Medulla oblongata (tissue), 1 donor: Measurements from ENCODE around the gene SSMEM1.
"Not testable (repeated sequence)": the region's sequence is repeated elsewhere in the genome, so short reads cannot be mapped to it uniquely, and the experiment has no call there.

Experiments used
- DNase-seq: peaks from one replicate; pipeline ENCODE4 v3.0.0-alpha.2; 2015; ENCODE audit errors: extremely low spot score

Gene SSMEM1

GRCh38 chr7:130207642-130208041, at the start of gene SSMEM1:
Gene SSMEM1 (plus strand): TSS chr7:130207860. CDS start chr7:130207911, 51 bp downstream.
- no peak for DNase-seq

- DNase-seq, result no peak
These were observed 47.6 kb upstream of the SSMEM1 start for GRCh38 chr7:130160023-130160422.

GRCh38 chr7:130160455-130160854, 47.2 kb upstream of the SSMEM1 start:
- DNase-seq, result no peak

GRCh38 chr7:130162196-130162595, 45.5 kb upstream of the SSMEM1 start:
- no peak for DNase-seq

GRCh38 chr7:130174237-130174959, 33.3 kb upstream of the SSMEM1 start:
- DNase-seq, result no peak

GRCh38 chr7:130178251-130178650, 29.4 kb upstream of the SSMEM1 start:
- DNase-seq, result no peak

GRCh38 chr7:130179631-130180030, 28.0 kb upstream of the SSMEM1 start:
- no peak for DNase-seq

GRCh38 chr7:130180571-130181262, 26.9 kb upstream of the SSMEM1 start:
- DNase-seq, result no peak

- no peak for DNase-seq
These were observed 26.4 kb upstream of the SSMEM1 start for GRCh38 chr7:130181263-130181605.

- DNase-seq, result no peak
These were observed 24.7 kb upstream of the SSMEM1 start for GRCh38 chr7:130182990-130183389.

- DNase-seq, result not testable (repeated sequence)
These were observed 23.3 kb upstream of the SSMEM1 start for GRCh38 chr7:130184349-130184748.

- no peak for DNase-seq
These were observed 20.3 kb upstream of the SSMEM1 start for GRCh38 chr7:130187360-130187759.

- no peak for DNase-seq
These were observed 18.3 kb upstream of the SSMEM1 start for GRCh38 chr7:130189343-130189742.

- no peak for DNase-seq
These were observed 15.9 kb upstream of the SSMEM1 start for GRCh38 chr7:130191791-130192190.

GRCh38 chr7:130195396-130195795, 12.3 kb upstream of the SSMEM1 start:
- no peak for DNase-seq

- DNase-seq, result no peak
These were observed 11.2 kb upstream of the SSMEM1 start for GRCh38 chr7:130196476-130196875.

GRCh38 chr7:130197094-130197493, 10.6 kb upstream of the SSMEM1 start:
- DNase-seq, result no peak

GRCh38 chr7:130201796-130202195, 5.9 kb upstream of the SSMEM1 start:
- no peak for DNase-seq

- DNase-seq, result peak; percentile 98
These were observed 2.3 kb upstream of the SSMEM1 start, which contains the start of gene TMEM209 for GRCh38 chr7:130205084-130205947. Gene TMEM209 (minus strand): TSS chr7:130205406. CDS start chr7:130205375, 31 bp downstream.

GRCh38 chr7:130207033-130207432, 627 bp upstream of the SSMEM1 start:
- no peak for DNase-seq

- no peak for DNase-seq
These were observed 856 bp downstream of the SSMEM1 start for GRCh38 chr7:130208516-130208915.

GRCh38 chr7:130210181-130210935, 2.7 kb downstream of the SSMEM1 start:
- DNase-seq, result no peak
